Right kidney (tissue), 1 donor: ENCODE data around the gene DCTN2.
"Not testable (repeated sequence)": the region's sequence is repeated elsewhere in the genome, so short reads cannot be mapped to it uniquely, and the experiment has no call there.

Experiments used
- DNase-seq: peaks from one replicate; pipeline ENCODE4 v3.0.0-alpha.2; 2016

The DCTN2 gene

GRCh38 chr12:57516617-57517153 lies 30.3 kb downstream of the DCTN2 start:
- DNase-seq: no peak

GRCh38 chr12:57515934-57516541 lies 31.0 kb downstream of the DCTN2 start:
- DNase-seq: no peak

GRCh38 chr12:57515408-57515933 lies 31.5 kb downstream of the DCTN2 start:
- DNase-seq: no peak

GRCh38 chr12:57514720-57515407 lies 32.1 kb downstream of the DCTN2 start:
- no peak for DNase-seq

- DNase-seq: not testable (repeated sequence)
These were observed 32.7 kb downstream of the DCTN2 start for GRCh38 chr12:57514246-57514645.

- not testable (repeated sequence) for DNase-seq
These were observed 33.3 kb downstream of the DCTN2 start for GRCh38 chr12:57513677-57514076.

- no peak for DNase-seq
These were observed 33.7 kb downstream of the DCTN2 start for GRCh38 chr12:57513266-57513665.

GRCh38 chr12:57512665-57513064 lies 34.3 kb downstream of the DCTN2 start:
- no peak for DNase-seq

- DNase-seq: no peak
These were observed 35.2 kb downstream of the DCTN2 start for GRCh38 chr12:57511588-57512325.

- no peak for DNase-seq
These were observed 35.8 kb downstream of the DCTN2 start for GRCh38 chr12:57511161-57511560.

GRCh38 chr12:57507796-57508195 lies 39.2 kb downstream of the DCTN2 start:
- DNase-seq: not testable (repeated sequence)

GRCh38 chr12:57506541-57506940 lies 40.5 kb downstream of the DCTN2 start:
- not testable (repeated sequence) for DNase-seq

- not testable (repeated sequence) for DNase-seq
These were observed 44.6 kb downstream of the DCTN2 start for GRCh38 chr12:57502311-57502969.

GRCh38 chr12:57500213-57500612 lies 46.8 kb downstream of the DCTN2 start:
- no peak for DNase-seq

- no peak for DNase-seq
These were observed 48.4 kb downstream of the DCTN2 start for GRCh38 chr12:57498571-57498970.

- DNase-seq: no peak
These were observed 48.9 kb downstream of the DCTN2 start for GRCh38 chr12:57498132-57498502.

GRCh38 chr12:57497223-57498131 lies 49.5 kb downstream of the DCTN2 start:
- DNase-seq: no peak

GRCh38 chr12:57496822-57497221 lies 50.2 kb downstream of the DCTN2 start:
- no peak for DNase-seq

- not testable (repeated sequence) for DNase-seq
These were observed 51.8 kb downstream of the DCTN2 start for GRCh38 chr12:57495051-57495701.

GRCh38 chr12:57491393-57492280 lies 55.4 kb downstream of the DCTN2 start:
- no peak for DNase-seq
